ENCODE results near the gene MARCKS. TPM values are rescaled to one million over a fixed set of nuclear protein-coding genes. Genes with fewer than 3 reads are reported as not detected.

Gene MARCKS
- total and polyA plus RNA-seq, 10 of the 15 experiments (the other 5 are each of a cell fraction or from before 2014, with no cell fraction given): 29.0 to 164 (median 74.5) TPM

- H3K4me2 ChIP-seq (ENCODE audit: control insufficient read depth, insufficient read depth): no peak overlapping the region
- POLR2A ChIA-PET: interaction anchor here (0.6 to 1.1 kb wide), 4 partner anchors 14 to 524 kb away, joined by 3 to 7 read pairs (median 5); no protein-coding TSS in a partner anchor
- H3K9me3 ChIP-seq (replicated peaks; ENCODE audit: control insufficient read depth, insufficient read depth, low read length): no peaks in the 10 kb centered on the region
- DNase-seq (ENCODE audit: low read depth, low spot score): no peak
- BruUV-seq (replicated peaks): no TSS peak
- in situ Hi-C loops (cut with MboI) (no loop called here), intact Hi-C loops (cut with micrococcal nuclease; ENCODE audit: unreplicated experiment) (no loop called here)
- SMC1A ChIA-PET (ENCODE audit: uncharacterized antibody, unreplicated experiment): interaction anchor here (0.6 to 2.4 kb wide), 3 partner anchors 10 to 33 kb away, joined by 3 to 10 read pairs (median 3); no protein-coding TSS in a partner anchor
- no peak for ATAC-seq
- no peaks in the 10 kb centered on the region for H3K79me2 ChIP-seq (ENCODE audit: control insufficient read depth, insufficient read depth, low read length)
- H3K36me3 ChIP-seq (ENCODE audit: control insufficient read depth in 2 of 2, insufficient read depth in 2 of 2, low read length in 1 of 2): no peaks in the 10 kb centered on the region
- CTCF ChIA-PET: no interaction called here
- no peak overlapping the region for H2AFZ ChIP-seq (ENCODE audit: control insufficient read depth, low read depth, low read length)
- WGBS (ENCODE audit: insufficient coverage, insufficient replicate concordance, low lambda C conversion rate, missing lambda C conversion rate): 60% methylated on average over 3 of the region's 3 CpGs
- H3K27ac ChIP-seq (ENCODE audit: control insufficient read depth, insufficient read depth): no peak overlapping the region
- H3K9ac ChIP-seq (ENCODE audit: control insufficient read depth, insufficient read depth, low read length): no peak overlapping the region
- TF ChIP-seq ZNF274 (IDR thresholded peaks at IDR 0.05; ENCODE audit: insufficient read depth, insufficient read length) (no peak), CHD4 (IDR thresholded peaks at IDR 0.05) (no peak), TCF7 (IDR thresholded peaks at IDR 0.05; ENCODE audit: borderline replicate concordance) (no peak), KLF5 (IDR thresholded peaks at IDR 0.05; ENCODE audit: partially characterized antibody) (no peak), IKZF1 (conservative IDR thresholded peaks at IDR 0.05) (no peak), SMARCA5 (IDR thresholded peaks at IDR 0.05) (no peak), MEF2A (IDR thresholded peaks at IDR 0.05; ENCODE audit: insufficient read depth, low read depth, low read length) (no peak), SMAD5 (IDR thresholded peaks at IDR 0.05; ENCODE audit: low read depth) (no peak), POLR2AphosphoS5 (IDR thresholded peaks at IDR 0.05; ENCODE audit: low read length) (no peak), JUNB (IDR thresholded peaks at IDR 0.05) (no peak), FOXM1 (IDR thresholded peaks at IDR 0.05; ENCODE audit: low read depth, low read length) (no peak), POLR2AphosphoS2 (IDR thresholded peaks at IDR 0.05; ENCODE audit: low read depth, low read length) (no peak), GATAD2B (conservative IDR thresholded peaks at IDR 0.05; ENCODE audit: low read depth) (no peak), SMC3 (IDR thresholded peaks at IDR 0.05; ENCODE audit: borderline replicate concordance, low read length) (no peak), IRF5 (IDR thresholded peaks at IDR 0.05; ENCODE audit: borderline replicate concordance) (no peak), CHD2 (IDR thresholded peaks at IDR 0.05; ENCODE audit: borderline replicate concordance, low read depth, low read length) (no peak)
- TF ChIP-seq, protein P1, sequence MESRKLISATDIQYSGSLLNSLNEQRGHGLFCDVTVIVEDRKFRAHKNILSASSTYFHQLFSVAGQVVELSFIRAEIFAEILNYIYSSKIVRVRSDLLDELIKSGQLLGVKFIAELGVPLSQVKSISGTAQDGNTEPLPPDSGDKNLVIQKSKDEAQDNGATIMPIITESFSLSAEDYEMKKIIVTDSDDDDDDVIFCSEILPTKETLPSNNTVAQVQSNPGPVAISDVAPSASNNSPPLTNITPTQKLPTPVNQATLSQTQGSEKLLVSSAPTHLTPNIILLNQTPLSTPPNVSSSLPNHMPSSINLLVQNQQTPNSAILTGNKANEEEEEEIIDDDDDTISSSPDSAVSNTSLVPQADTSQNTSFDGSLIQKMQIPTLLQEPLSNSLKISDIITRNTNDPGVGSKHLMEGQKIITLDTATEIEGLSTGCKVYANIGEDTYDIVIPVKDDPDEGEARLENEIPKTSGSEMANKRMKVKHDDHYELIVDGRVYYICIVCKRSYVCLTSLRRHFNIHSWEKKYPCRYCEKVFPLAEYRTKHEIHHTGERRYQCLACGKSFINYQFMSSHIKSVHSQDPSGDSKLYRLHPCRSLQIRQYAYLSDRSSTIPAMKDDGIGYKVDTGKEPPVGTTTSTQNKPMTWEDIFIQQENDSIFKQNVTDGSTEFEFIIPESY (IDR thresholded peaks at IDR 0.05): no peak
- TF ChIP-seq, protein P2, sequence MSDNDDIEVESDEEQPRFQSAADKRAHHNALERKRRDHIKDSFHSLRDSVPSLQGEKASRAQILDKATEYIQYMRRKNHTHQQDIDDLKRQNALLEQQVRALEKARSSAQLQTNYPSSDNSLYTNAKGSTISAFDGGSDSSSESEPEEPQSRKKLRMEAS (IDR thresholded peaks at IDR 0.05; ENCODE audit: low read depth, low read length): no peak
- TF ChIP-seq, protein P3, sequence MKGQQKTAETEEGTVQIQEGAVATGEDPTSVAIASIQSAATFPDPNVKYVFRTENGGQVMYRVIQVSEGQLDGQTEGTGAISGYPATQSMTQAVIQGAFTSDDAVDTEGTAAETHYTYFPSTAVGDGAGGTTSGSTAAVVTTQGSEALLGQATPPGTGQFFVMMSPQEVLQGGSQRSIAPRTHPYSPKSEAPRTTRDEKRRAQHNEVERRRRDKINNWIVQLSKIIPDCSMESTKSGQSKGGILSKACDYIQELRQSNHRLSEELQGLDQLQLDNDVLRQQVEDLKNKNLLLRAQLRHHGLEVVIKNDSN (IDR thresholded peaks at IDR 0.05; ENCODE audit: borderline replicate concordance, extremely low read length, insufficient read depth, low read depth, low read length): no peak
- no peak overlapping the region for H3K4me3 ChIP-seq
- H4K20me1 ChIP-seq (ENCODE audit: control insufficient read depth, insufficient read depth): no peaks in the 10 kb centered on the region
- no peaks in the 10 kb centered on the region for H3K27me3 ChIP-seq (replicated peaks in 1 of 2; ENCODE audit: control insufficient read depth in 2 of 2, insufficient read depth in 2 of 2, low read length in 1 of 2)
- no peak for FAIRE-seq
- no peaks in the 10 kb centered on the region for H3K4me1 ChIP-seq (ENCODE audit: control insufficient read depth, insufficient read depth, low read length)
- RAD21 ChIA-PET (ENCODE audit: unreplicated experiment): interaction anchor here (0.6 to 1.2 kb wide), 2 partner anchors 16 to 169 kb away, joined by 3 read pairs; no protein-coding TSS in a partner anchor
Measured at GRCh38 chr6:113821445-113821844, 35.7 kb upstream of the MARCKS start.
